Adrenal gland (tissue), 12 donors: Measurements from ENCODE around the gene RAB5B. TPM values are rescaled to one million over a fixed set of nuclear protein-coding genes. Genes with fewer than 3 reads are reported as not detected.

ENCODE experiments used
- DNase-seq, 7 donors: peaks; one replicate each; pipeline ENCODE4 v3.0.0-alpha.2; 2019 to 2020
- H3K27ac ChIP-seq, 5 donors: fragments of 200-600 bp; sonication (generic) in 4 of 5; 1 replicate in 3 of 5; 2 replicates in 2 of 5; pipeline versions ENCODE4 v1.5.1 to v1.8.0; 2016 to 2020; ENCODE audit warnings: mild to moderate bottlenecking in 1 of 5
- H3K27me3 ChIP-seq: fragments of 200-600 bp; 2 replicates; pipeline ENCODE4 v1.8.0; 2021
- H3K36me3 ChIP-seq, 2 donors: fragments of 200-600 bp; replicated peaks in 1 of 2; 1 replicate in 1 of 2; 2 replicates in 1 of 2; pipeline versions ENCODE4 v1.5.1 to v1.8.0; 2018 to 2022
- H3K4me1 ChIP-seq, 2 donors: fragments of 200-600 bp; replicated peaks in 1 of 2; 1 replicate in 1 of 2; 2 replicates in 1 of 2; pipeline versions ENCODE4 v1.5.1 to v1.8.0; 2018 to 2021
- H3K4me3 ChIP-seq, 4 donors: fragments of 200-600 bp; sonication (generic) in 3 of 4; one replicate each; pipeline ENCODE4 v1.5.1; 2016 to 2018
- H3K9me3 ChIP-seq, 3 donors: fragments of 200-600 bp; sonication (generic) in 1 of 3; replicated peaks in 1 of 3; 1 replicate in 2 of 3; 2 replicates in 1 of 3; pipeline versions ENCODE4 v1.5.1 to v1.8.0; 2016 to 2021
- POLR2A ChIP-seq, 2 donors: fragments of 450-650 bp; IDR thresholded peaks; one replicate each; pipeline ENCODE4 v1.6.1; 2017; ENCODE audit warnings: antibody characterized with exemption in 2 of 2, mild to moderate bottlenecking in 2 of 2, moderate library complexity in 1 of 2
- WGBS, 4 donors: extraction: QIAGEN DNeasy Blood & Tissue Kit in 2 of 4; methylation state at CpG; one replicate each; pipeline versions ENCODE4 v1.1.5 to v1.1.7; 2013 to 2017; 5-methylcytosine and 5-hydroxymethylcytosine counted together
- intact Hi-C, 2 donors: fragments of 100-400 bp; cut with DNase I; formaldehyde crosslinking; loops; one replicate each; pipeline versions ENCODE4 v1.14.1 to v1.15.0; 2022 to 2023
- polyA plus RNA-seq, 3 donors: library from polyadenylated mRNA; stranded (reverse); fragments of 200-250 nt in 2 of 3; fragments of 350-450 nt in 1 of 3; fragmentation: Illumina TruSeq in 1 of 3; extraction: RNeasy Lipid Tissue Mini Kit (QIAGEN cat#74804) in 1 of 3; gene quantifications; one replicate each; pipeline ENCODE4 v1.2.3, GENCODE V29; 2013 to 2014
- total RNA-seq, 9 donors: library from RNA; depleted of rRNA in 4 of 9; stranded (reverse); fragments of >200 nt in 4 of 9; fragments of 120-200 nt in 1 of 9; fragmentation: NEBNext Ultra II Directional in 1 of 9; extraction: Animal tissue kit (Norgen Biotek cat#: 25700) in 1 of 9; gene quantifications; one replicate each; pipeline versions ENCODE4 v1.1.0 to v1.2.4, GENCODE V29; 2013 to 2023
- TF ChIP-seq, protein P1 (sequence below), 6 experiments: fragments of 450-650 bp in 4 of 6; fragments of 200-600 bp in 2 of 6; sonication (generic) in 1 of 6; IDR thresholded peaks; 1 replicate in 5 of 6; 2 replicates in 1 of 6; pipeline versions ENCODE4 v1.5.1 to v1.8.0; 2016 to 2021; ENCODE audit warnings: antibody characterized with exemption in 6 of 6, mild to moderate bottlenecking in 2 of 6, moderate library complexity in 1 of 6
- donor health status: healthy with polysubstance abuse.
- donor health status: Bipolar disorder and iron deficiency.
- donor health status: DM: yes; HTN: yes; CAD: no.
- donor health status: DM: no; HTN: no; CAD: no.
- donor health status: DM: no; HTN: no; CAD: no.
- donor health status: DM: yes; HTN: yes; CAD: no.

The RAB5B gene
- total and polyA plus RNA-seq, 12 donors = 34.4 to 137 (median 105) TPM

DNA sequence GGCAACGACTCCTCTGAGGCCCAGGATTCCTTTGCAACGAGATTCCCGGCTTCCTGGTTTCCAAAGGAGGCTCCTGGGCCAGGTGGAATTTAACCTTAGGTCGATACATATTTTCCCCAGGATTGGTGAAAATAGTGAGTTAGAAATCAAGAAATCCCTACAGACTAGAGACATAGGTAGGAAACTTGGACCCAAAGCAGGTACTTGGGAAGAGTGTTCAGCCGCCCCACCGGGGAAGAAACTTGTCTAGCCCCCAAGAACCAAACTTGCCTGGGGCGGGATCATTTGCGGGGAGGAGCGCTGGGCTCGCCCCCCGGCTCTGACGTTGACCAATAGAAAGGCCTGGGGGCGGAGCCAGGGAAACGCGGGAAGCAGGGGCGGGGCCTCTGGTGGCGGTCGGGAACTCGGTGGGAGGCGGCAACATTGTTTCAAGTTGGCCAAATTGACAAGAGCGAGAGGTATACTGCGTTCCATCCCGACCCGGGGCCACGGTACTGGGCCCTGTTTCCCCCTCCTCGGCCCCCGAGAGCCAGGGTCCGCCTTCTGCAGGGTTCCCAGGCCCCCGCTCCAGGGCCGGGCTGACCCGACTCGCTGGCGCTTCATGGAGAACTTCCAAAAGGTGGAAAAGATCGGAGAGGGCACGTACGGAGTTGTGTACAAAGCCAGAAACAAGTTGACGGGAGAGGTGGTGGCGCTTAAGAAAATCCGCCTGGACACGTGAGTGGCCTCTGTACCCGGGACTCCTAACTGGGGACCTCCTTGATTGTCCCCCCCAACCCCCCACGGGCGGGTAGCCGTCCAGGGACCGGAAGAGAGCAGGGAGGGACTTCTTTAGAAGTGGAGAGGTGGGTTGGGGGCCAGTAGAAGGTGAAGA is 7.2 kb upstream of the RAB5B start, which contains the start of gene CDK2:
CDK2 (plus strand) TSS at position 423 of the 874 bp plus-strand sequence; CDS start at position 602, 179 bp downstream.
- 0 to 1% (median 0%) methylated on average over 24 to 45 of the region's 45 CpGs for WGBS, 4 donors
- Histone ChIP-seq H3K27ac (peak within 1 kb of the TSS in 4 of 5 donors; percentile 46 to 88 (median 66)), H3K27me3 (no peaks in the 10 kb centered on the region), H3K4me3 (peak within 1 kb of the TSS; percentile 21 to 77 (median 39)), H3K36me3 (no peaks in the 10 kb centered on the region), H3K9me3 (no peaks in the 10 kb centered on the region), H3K4me1 (peaks cover 6 to 11% of the 10 kb centered on the region in 2 donors)
- peak in 1 of 2 donors; percentile 68 for TF ChIP-seq POLR2A (IDR thresholded peaks at IDR 0.05)
- TF ChIP-seq, protein P1, sequence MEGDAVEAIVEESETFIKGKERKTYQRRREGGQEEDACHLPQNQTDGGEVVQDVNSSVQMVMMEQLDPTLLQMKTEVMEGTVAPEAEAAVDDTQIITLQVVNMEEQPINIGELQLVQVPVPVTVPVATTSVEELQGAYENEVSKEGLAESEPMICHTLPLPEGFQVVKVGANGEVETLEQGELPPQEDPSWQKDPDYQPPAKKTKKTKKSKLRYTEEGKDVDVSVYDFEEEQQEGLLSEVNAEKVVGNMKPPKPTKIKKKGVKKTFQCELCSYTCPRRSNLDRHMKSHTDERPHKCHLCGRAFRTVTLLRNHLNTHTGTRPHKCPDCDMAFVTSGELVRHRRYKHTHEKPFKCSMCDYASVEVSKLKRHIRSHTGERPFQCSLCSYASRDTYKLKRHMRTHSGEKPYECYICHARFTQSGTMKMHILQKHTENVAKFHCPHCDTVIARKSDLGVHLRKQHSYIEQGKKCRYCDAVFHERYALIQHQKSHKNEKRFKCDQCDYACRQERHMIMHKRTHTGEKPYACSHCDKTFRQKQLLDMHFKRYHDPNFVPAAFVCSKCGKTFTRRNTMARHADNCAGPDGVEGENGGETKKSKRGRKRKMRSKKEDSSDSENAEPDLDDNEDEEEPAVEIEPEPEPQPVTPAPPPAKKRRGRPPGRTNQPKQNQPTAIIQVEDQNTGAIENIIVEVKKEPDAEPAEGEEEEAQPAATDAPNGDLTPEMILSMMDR (IDR thresholded peaks at IDR 0.05) = no peak
- DNase-seq = peak; percentile 88 to 97 (median 92)
- intact Hi-C loops = no loop called here

DNA sequence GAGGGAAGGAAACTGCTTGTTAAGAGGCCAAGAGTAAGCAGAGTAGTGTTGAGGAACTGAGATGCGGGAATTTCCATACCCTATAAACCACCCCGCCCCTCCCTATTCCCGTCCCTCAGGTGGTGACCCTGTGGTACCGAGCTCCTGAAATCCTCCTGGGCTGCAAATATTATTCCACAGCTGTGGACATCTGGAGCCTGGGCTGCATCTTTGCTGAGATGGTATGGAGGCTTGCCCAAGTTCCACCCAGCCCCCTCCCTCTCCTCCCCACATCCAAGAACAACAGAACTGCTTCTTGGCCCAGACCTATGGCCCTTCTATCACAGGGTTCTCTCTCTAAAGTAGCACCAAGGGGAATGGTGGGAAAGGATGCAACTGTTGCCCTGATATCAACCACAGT is 4.5 kb upstream of the RAB5B start:
- no peak overlapping the region for H3K27ac ChIP-seq
- H3K4me1 ChIP-seq = peaks cover 11 to 22% of the 10 kb centered on the region in 2 donors
- TF ChIP-seq POLR2A (IDR thresholded peaks at IDR 0.05) = no peak
- TF ChIP-seq, protein P1 (IDR thresholded peaks at IDR 0.05) = no peak
- no peaks in the 10 kb centered on the region for H3K36me3 ChIP-seq
- no peaks in the 10 kb centered on the region for H3K9me3 ChIP-seq
- H3K27me3 ChIP-seq = no peaks in the 10 kb centered on the region
- WGBS, 4 donors = 82 to 100% (median 92%) methylated on average over 2 to 4 of the region's 4 CpGs
- intact Hi-C loops = no loop called here
- no peak overlapping the region for H3K4me3 ChIP-seq
- no peak for DNase-seq

DNA sequence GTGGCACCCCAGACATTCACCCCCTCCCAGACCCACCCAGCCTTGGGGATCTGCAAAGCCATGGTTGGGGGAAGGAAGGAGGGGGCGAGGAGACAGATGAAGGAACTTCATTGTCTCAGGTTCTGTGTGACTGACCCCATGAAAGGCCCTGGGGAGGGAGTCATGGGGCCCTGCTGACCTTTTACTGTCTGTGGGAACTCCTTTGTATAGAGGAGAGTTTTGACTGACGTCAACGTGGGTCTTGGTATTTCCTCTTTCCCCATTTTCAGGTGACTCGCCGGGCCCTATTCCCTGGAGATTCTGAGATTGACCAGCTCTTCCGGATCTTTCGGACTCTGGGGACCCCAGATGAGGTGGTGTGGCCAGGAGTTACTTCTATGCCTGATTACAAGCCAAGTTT is 3.1 kb upstream of the RAB5B start:
- TF ChIP-seq POLR2A (IDR thresholded peaks at IDR 0.05) = no peak
- TF ChIP-seq, protein P1 (IDR thresholded peaks at IDR 0.05) = no peak
- intact Hi-C loops = no loop called here
- DNase-seq = no peak
- Histone ChIP-seq H3K4me1 (peaks cover 20 to 33% of the 10 kb centered on the region in 2 donors), H3K4me3 (no peak overlapping the region), H3K27me3 (no peaks in the 10 kb centered on the region), H3K36me3 (no peaks in the 10 kb centered on the region), H3K9me3 (no peaks in the 10 kb centered on the region), H3K27ac (no peak overlapping the region)
- WGBS, 4 donors = 87 to 97% (median 94%) methylated on average over 6 to 7 of the region's 7 CpGs

DNA sequence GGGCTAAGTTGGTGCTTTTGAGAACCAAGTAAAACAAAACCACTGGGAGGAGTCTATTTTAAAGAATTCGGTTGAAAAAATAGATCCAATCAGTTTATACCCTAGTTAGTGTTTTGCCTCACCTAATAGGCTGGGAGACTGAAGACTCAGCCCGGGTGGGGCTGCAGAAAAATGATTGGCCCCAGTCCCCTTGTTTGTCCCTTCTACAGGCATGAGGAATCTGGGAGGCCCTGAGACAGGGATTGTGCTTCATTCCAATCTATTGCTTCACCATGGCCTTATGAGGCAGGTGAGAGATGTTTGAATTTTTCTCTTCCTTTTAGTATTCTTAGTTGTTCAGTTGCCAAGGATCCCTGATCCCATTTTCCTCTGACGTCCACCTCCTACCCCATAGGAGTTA is 1.8 kb upstream of the RAB5B start:
- intact Hi-C loops = no loop called here

More for the DNA sequence above, 1.8 kb upstream of the RAB5B start:
- Histone ChIP-seq H3K4me1 (peaks cover 19 to 38% of the 10 kb centered on the region in 2 donors), H3K36me3 (no peaks in the 10 kb centered on the region), H3K4me3 (no peak overlapping the region), H3K9me3 (no peaks in the 10 kb centered on the region), H3K27ac (peak overlapping the region; percentile 86 to 95 (median 91)), H3K27me3 (no peaks in the 10 kb centered on the region)
- WGBS, 4 donors = 50 to 59% (median 54%) methylated on average over 3 of the region's 3 CpGs
- TF ChIP-seq, protein P1 (IDR thresholded peaks at IDR 0.05) = no peak
- TF ChIP-seq POLR2A (IDR thresholded peaks at IDR 0.05) = no peak
- DNase-seq = peak in 4 of 7 donors; percentile 28 to 42 (median 37)
